H9 (cell line): ENCODE measurements around the gene USP20. TPM values are rescaled to one million over a fixed set of nuclear protein-coding genes. Genes with fewer than 3 reads are reported as not detected.

ENCODE experiments used
- DNase-seq: peaks from one replicate; pipeline ENCODE4 v3.0.0-alpha.2; 2017
- H2AFZ ChIP-seq: one replicate; pipeline ENCODE4 v1.6.1; 2013; ENCODE audit warnings: mild to moderate bottlenecking, low read length, control low read depth, moderate library complexity
- H2AK5ac ChIP-seq: 2 replicates; pipeline ENCODE4 v1.6.1; 2013; ENCODE audit warnings: low read length, control low read depth, mixed read lengths; ENCODE audit not compliant: insufficient read length
- H2BK120ac ChIP-seq: one replicate; pipeline ENCODE4 v1.6.1; 2013; ENCODE audit warnings: low read depth, mild to moderate bottlenecking, low read length, control low read depth, inconsistent platforms; ENCODE audit not compliant: poor library complexity, severe bottlenecking
- H2BK12ac ChIP-seq: 2 replicates; pipeline ENCODE4 v1.6.1; 2013; ENCODE audit warnings: low read length, control low read depth, mixed read lengths, low read depth; ENCODE audit not compliant: insufficient read length
- H2BK15ac ChIP-seq: 2 replicates; pipeline ENCODE4 v1.6.1; 2013; ENCODE audit warnings: low read depth, low read length, control low read depth
- H2BK20ac ChIP-seq: one replicate; pipeline ENCODE4 v1.6.1; 2013; ENCODE audit warnings: low read depth, mild to moderate bottlenecking, low read length, control low read depth, inconsistent platforms; ENCODE audit not compliant: poor library complexity, severe bottlenecking
- H2BK5ac ChIP-seq: 2 replicates; pipeline ENCODE4 v1.6.1; 2013; ENCODE audit warnings: low read length, control low read depth, mixed read lengths; ENCODE audit not compliant: insufficient read length
- H3K14ac ChIP-seq: 2 replicates; pipeline ENCODE4 v1.6.1; 2013; ENCODE audit warnings: low read length, control low read depth; ENCODE audit not compliant: insufficient read depth
- H3K18ac ChIP-seq: 2 replicates; pipeline ENCODE4 v1.6.1; 2013; ENCODE audit warnings: low read depth, mild to moderate bottlenecking, mixed read lengths, low read length, control low read depth; ENCODE audit not compliant: insufficient read length
- H3K23ac ChIP-seq: 2 replicates; pipeline ENCODE4 v1.6.1; 2013; ENCODE audit warnings: low read length, control low read depth, mixed read lengths, low read depth; ENCODE audit not compliant: insufficient read length
- H3K23me2 ChIP-seq: 2 replicates; pipeline ENCODE4 v1.6.1; 2013; ENCODE audit warnings: low read depth, mild to moderate bottlenecking, mixed read lengths, low read length, control low read depth; ENCODE audit not compliant: insufficient read length, poor library complexity, severe bottlenecking
- H3K27ac ChIP-seq: 2 replicates; pipeline ENCODE4 v1.5.1; 2013; ENCODE audit warnings: low read length, control low read depth, mixed read lengths, low read depth; ENCODE audit not compliant: insufficient read length
- H3K27me3 ChIP-seq: 2 replicates; pipeline ENCODE4 v1.6.1; 2013; ENCODE audit warnings: low read length, control low read depth, inconsistent platforms; ENCODE audit not compliant: insufficient read depth
- H3K4ac ChIP-seq: 2 replicates; pipeline ENCODE4 v1.6.1; 2013; ENCODE audit warnings: low read depth, mild to moderate bottlenecking, control low read depth, inconsistent platforms, low read length, moderate library complexity
- H3K4me1 ChIP-seq: 2 replicates; pipeline ENCODE4 v1.6.1; 2013; ENCODE audit warnings: low read length, control low read depth, inconsistent platforms; ENCODE audit not compliant: insufficient read depth
- H3K4me2 ChIP-seq: 2 replicates; pipeline ENCODE4 v1.6.1; 2013; ENCODE audit warnings: low read length, control low read depth, mixed read lengths; ENCODE audit not compliant: insufficient read length, insufficient read depth
- H3K56ac ChIP-seq: 2 replicates; pipeline ENCODE4 v1.6.1; 2013; ENCODE audit warnings: low read depth, mild to moderate bottlenecking, mixed read lengths, low read length, control low read depth; ENCODE audit not compliant: insufficient read length
- H3K79me1 ChIP-seq: 2 replicates; pipeline ENCODE4 v1.6.1; 2013; ENCODE audit warnings: low read depth, mild to moderate bottlenecking, moderate library complexity, low read length, control low read depth, inconsistent platforms; ENCODE audit not compliant: insufficient read depth, poor library complexity, severe bottlenecking
- H3K79me2 ChIP-seq: 2 replicates; pipeline ENCODE4 v1.6.1; 2013; ENCODE audit warnings: low read length, control low read depth, inconsistent platforms; ENCODE audit not compliant: insufficient read depth
- H3K9ac ChIP-seq: 2 replicates; pipeline ENCODE4 v1.6.1; 2013; ENCODE audit warnings: low read length, control low read depth, mixed read lengths; ENCODE audit not compliant: insufficient read length; ENCODE audit errors: extremely low read depth
- H3K9me3 ChIP-seq: one replicate; pipeline ENCODE4 v1.6.1; 2013; ENCODE audit warnings: low read depth, low read length, inconsistent platforms; ENCODE audit not compliant: control insufficient read depth
- H3T11ph ChIP-seq: one replicate; pipeline ENCODE4 v1.6.1; 2013; ENCODE audit warnings: mild to moderate bottlenecking, low read length, control low read depth, inconsistent platforms
- H4K20me1 ChIP-seq: one replicate; pipeline ENCODE4 v1.6.1; 2013; ENCODE audit not compliant: control insufficient read depth, insufficient read length, insufficient read depth
- H4K5ac ChIP-seq: 2 replicates; pipeline ENCODE4 v1.6.1; 2013; ENCODE audit warnings: low read depth, mild to moderate bottlenecking, mixed read lengths, low read length, control low read depth; ENCODE audit not compliant: insufficient read length
- H4K8ac ChIP-seq: replicated peaks from 2 replicates; pipeline ENCODE4 v1.6.1; 2013; ENCODE audit warnings: low read length, control low read depth, mixed read lengths, low read depth; ENCODE audit not compliant: insufficient read length
- H4K91ac ChIP-seq: 2 replicates; pipeline ENCODE4 v1.6.1; 2013; ENCODE audit warnings: low read depth, mild to moderate bottlenecking, moderate library complexity, mixed read lengths, low read length, control low read depth; ENCODE audit not compliant: insufficient read length
- H3K27ac Mint-ChIP-seq, 3 experiments: 2 replicates in 2 of 3; 3 replicates in 1 of 3; pipeline ENCODE4 v1.8.0; 2020 to 2021; ENCODE audit warnings: mixed read lengths in 3 of 3, mild to moderate bottlenecking in 1 of 3, moderate library complexity in 1 of 3
- H3K27me3 Mint-ChIP-seq: 2 replicates; pipeline ENCODE4 v1.8.0; 2021; ENCODE audit warnings: low read depth, mild to moderate bottlenecking, moderate library complexity, mixed read lengths
- H3K36me3 Mint-ChIP-seq, 3 experiments: 2 replicates in 2 of 3; 3 replicates in 1 of 3; pipeline ENCODE4 v1.8.0; 2020 to 2021; ENCODE audit warnings: low read depth in 3 of 3, mixed read lengths in 3 of 3; ENCODE audit not compliant: insufficient read depth in 1 of 3
- H3K4me1 Mint-ChIP-seq, 2 experiments: 2 replicates each; pipeline ENCODE4 v1.8.0; 2020; ENCODE audit warnings: mixed read lengths in 2 of 2
- H3K4me3 Mint-ChIP-seq, 2 experiments: 2 replicates in 1 of 2; 3 replicates in 1 of 2; pipeline ENCODE4 v1.8.0; 2020 to 2021; ENCODE audit warnings: mild to moderate bottlenecking in 2 of 2, mixed read lengths in 2 of 2, moderate library complexity in 1 of 2
- H3K9me3 Mint-ChIP-seq, 2 experiments: 2 replicates in 1 of 2; 3 replicates in 1 of 2; pipeline ENCODE4 v1.8.0; 2020; ENCODE audit warnings: mild to moderate bottlenecking in 2 of 2, mixed read lengths in 2 of 2, moderate library complexity in 1 of 2
- CTCF ChIP-seq: fragments of 200-600 bp; sonication (generic); conservative IDR thresholded peaks from 3 replicates; pipeline ENCODE4 v1.8.0; 2021; ENCODE audit warnings: antibody characterized with exemption, mild to moderate bottlenecking
- WGBS: extraction: QIAGEN DNeasy Blood & Tissue Kit; methylation state at CpG from one replicate; pipeline ENCODE4 v1.1.7; 2013; ENCODE audit warnings: missing lambda C conversion rate, low lambda C conversion rate, mixed read lengths; ENCODE audit not compliant: insufficient read length; ENCODE audit errors: extremely low coverage; 5-methylcytosine and 5-hydroxymethylcytosine counted together
- total RNA-seq: library from RNA; stranded (reverse); gene quantifications from 2 replicates; pipeline ENCODE4 v1.2.1, GENCODE V29; 2021

Gene USP20
- total RNA-seq, 1 experiment from 2014 or later = 20.9 TPM

GRCh38 chr9:129834489-129835127, 650 bp upstream of the USP20 start:
- Histone ChIP-seq H3K27ac (no peak overlapping the region), H2AK5ac (no peak overlapping the region), H2BK20ac (no peak overlapping the region), H3K23ac (no peak overlapping the region), H2BK12ac (no peak overlapping the region), H3K79me1 (no peaks in the 10 kb centered on the region), H3K18ac (peak overlapping the region; percentile 63), H3K14ac (no peak overlapping the region; the same call in 1 of the 2 replicates), H4K91ac (no peak overlapping the region), H2BK15ac (no peak overlapping the region), H3K4ac (no peak overlapping the region), H3K23me2 (peaks cover 10% of the 10 kb centered on the region), H4K5ac (no peak overlapping the region), H3K4me2 (peak overlapping the region; percentile 99), H3K4me1 (peaks cover 6% of the 10 kb centered on the region; the same call in 1 of the 2 replicates), H3K79me2 (no peaks in the 10 kb centered on the region; the same call in 1 of the 2 replicates), H4K20me1 (no peaks in the 10 kb centered on the region), H3K56ac (no peak overlapping the region), H3K9ac (peak overlapping the region; percentile 78), H3K9me3 (no peaks in the 10 kb centered on the region), H2BK5ac (no peak overlapping the region), H2AFZ (no peak overlapping the region), H3K27me3 (no peaks in the 10 kb centered on the region), H2BK120ac (no peak overlapping the region), H3T11ph (no peak overlapping the region), H4K8ac (no peak overlapping the region)
- Mint-ChIP-seq H3K4me1 (peaks cover 38 to 40% of the 10 kb centered on the region in 2 experiments), H3K27ac (peak overlapping the region; percentile 68 to 98 (median 96); a peak in 5 of 7 replicates), H3K4me3 (peak overlapping the region; percentile 99 to 100), H3K27me3 (no peaks in the 10 kb centered on the region; the same call in 1 of the 2 replicates), H3K9me3 (no peaks in the 10 kb centered on the region; a peak in 1 of 5 replicates), H3K36me3 (peaks cover 13 to 33% (median 27%) of the 10 kb centered on the region in 3 experiments)
- TF ChIP-seq CTCF = no peak
- DNase-seq = no peak
- no CpG with 5 or more reads among the region's 32 CpGs for WGBS
